Adipose tissue (tissue), 3 donors: ENCODE data around the gene SGSM2. TPM values are rescaled to one million over a fixed set of nuclear protein-coding genes. Genes with fewer than 3 reads are reported as not detected.

Experiments used
- H3K27ac ChIP-seq: one replicate; pipeline ENCODE4 v1.5.1; 2013; ENCODE audit warnings: low read depth, low read length
- WGBS, 3 donors: extraction: QIAGEN DNeasy Blood & Tissue Kit; methylation state at CpG; one replicate each; pipeline ENCODE4 v1.1.7; 2013; 5-methylcytosine and 5-hydroxymethylcytosine counted together
- polyA plus RNA-seq, 3 donors: library from polyadenylated mRNA; stranded (reverse); fragments of 200-250 nt; gene quantifications; one replicate each; pipeline ENCODE4 v1.2.3, GENCODE V29; 2013
- donor health status: healthy with polysubstance abuse.
- donor health status: Bipolar disorder and iron deficiency.
- donor health status: healthy.

The SGSM2 gene
- polyA plus RNA-seq, 3 donors = 22.0 to 72.3 (median 38.6) TPM

GRCh38 chr17:2392252-2393173 is 55.2 kb downstream of the SGSM2 start:
- H3K27ac ChIP-seq = peak overlapping the region; percentile 99
- WGBS, 3 donors = 0 to 1% (median 0%) methylated on average over 67 to 83 of the region's 83 CpGs

- peak overlapping the region; percentile 99 for H3K27ac ChIP-seq
- WGBS, 3 donors = 0 to 1% (median 1%) methylated on average over 55 to 99 of the region's 99 CpGs
Measured at GRCh38 chr17:2393174-2393953, 56.1 kb downstream of the SGSM2 start.

GRCh38 chr17:2393954-2394749 is 56.9 kb downstream of the SGSM2 start:
- WGBS, 3 donors = 19 to 32% (median 23%) methylated on average over 25 to 53 of the region's 53 CpGs

GRCh38 chr17:2394775-2395201 is 57.5 kb downstream of the SGSM2 start:
- peak overlapping the region; percentile 68 for H3K27ac ChIP-seq
- WGBS, 3 donors = 83 to 88% (median 86%) methylated on average over 14 to 16 of the region's 16 CpGs

More at GRCh38 chr17:2393954-2394749, 56.9 kb downstream of the SGSM2 start:
- peak overlapping the region; percentile 99 for H3K27ac ChIP-seq

DNA sequence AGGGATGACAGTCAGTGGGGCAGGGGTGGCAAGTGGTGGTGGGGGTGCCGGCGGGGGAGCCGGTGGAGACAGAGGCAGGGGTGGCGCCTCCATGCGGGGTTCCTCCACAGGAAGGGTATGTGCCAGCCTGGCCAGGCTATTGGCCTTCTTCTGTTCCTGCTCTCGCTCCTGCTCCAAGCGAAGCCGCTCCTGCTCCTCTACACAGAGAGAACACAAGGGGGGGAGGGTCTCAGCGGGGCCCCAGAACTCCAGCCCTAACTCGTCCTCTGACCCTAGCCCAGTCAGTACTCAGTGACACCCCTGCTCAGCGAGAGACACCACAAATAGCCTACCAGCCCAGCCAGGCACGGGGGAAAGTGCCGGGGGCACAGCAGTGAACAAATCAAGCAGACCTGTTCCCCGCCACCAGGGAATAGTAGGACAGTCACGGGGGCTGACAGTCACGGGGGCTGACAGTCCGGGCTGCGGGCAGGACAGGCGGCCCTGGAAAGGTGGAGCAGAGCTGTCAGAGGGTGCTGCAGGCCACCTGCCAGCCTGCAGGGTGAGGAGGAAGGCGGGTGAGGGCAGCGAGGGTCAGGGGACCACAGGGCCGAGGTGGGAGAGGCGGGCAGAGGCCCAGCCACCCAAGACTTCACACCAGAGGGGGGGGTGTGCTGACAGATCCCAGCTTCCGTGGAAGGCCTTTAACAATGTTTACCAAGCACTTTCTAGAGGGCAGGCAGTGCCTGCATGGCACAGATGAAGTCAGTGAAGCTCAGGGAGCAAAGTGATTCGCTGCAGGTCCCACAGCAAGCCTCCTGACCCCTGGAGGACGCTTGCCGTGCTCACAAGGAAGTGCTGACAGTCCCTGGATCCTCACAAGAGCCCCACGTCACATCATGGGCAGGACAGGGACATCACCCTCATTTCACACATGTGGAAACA is 58.2 kb downstream of the SGSM2 start:
- 71 to 77% (median 73%) methylated on average over 24 to 28 of the region's 28 CpGs for WGBS, 3 donors

GRCh38 chr17:2396192-2396567 is 58.9 kb downstream of the SGSM2 start:
- peak overlapping the region; percentile 98 for H3K27ac ChIP-seq
- WGBS, 3 donors = 47 to 48% (median 47%) methylated on average over 7 of the region's 7 CpGs

More for the DNA sequence above, 58.2 kb downstream of the SGSM2 start:
- H3K27ac ChIP-seq = peak overlapping the region; percentile 68

- WGBS, 3 donors = 1 to 7% (median 5%) methylated on average over 34 of the region's 34 CpGs
- peak overlapping the region; percentile 98 for H3K27ac ChIP-seq
Measured at GRCh38 chr17:2396568-2397246, 59.4 kb downstream of the SGSM2 start.

DNA sequence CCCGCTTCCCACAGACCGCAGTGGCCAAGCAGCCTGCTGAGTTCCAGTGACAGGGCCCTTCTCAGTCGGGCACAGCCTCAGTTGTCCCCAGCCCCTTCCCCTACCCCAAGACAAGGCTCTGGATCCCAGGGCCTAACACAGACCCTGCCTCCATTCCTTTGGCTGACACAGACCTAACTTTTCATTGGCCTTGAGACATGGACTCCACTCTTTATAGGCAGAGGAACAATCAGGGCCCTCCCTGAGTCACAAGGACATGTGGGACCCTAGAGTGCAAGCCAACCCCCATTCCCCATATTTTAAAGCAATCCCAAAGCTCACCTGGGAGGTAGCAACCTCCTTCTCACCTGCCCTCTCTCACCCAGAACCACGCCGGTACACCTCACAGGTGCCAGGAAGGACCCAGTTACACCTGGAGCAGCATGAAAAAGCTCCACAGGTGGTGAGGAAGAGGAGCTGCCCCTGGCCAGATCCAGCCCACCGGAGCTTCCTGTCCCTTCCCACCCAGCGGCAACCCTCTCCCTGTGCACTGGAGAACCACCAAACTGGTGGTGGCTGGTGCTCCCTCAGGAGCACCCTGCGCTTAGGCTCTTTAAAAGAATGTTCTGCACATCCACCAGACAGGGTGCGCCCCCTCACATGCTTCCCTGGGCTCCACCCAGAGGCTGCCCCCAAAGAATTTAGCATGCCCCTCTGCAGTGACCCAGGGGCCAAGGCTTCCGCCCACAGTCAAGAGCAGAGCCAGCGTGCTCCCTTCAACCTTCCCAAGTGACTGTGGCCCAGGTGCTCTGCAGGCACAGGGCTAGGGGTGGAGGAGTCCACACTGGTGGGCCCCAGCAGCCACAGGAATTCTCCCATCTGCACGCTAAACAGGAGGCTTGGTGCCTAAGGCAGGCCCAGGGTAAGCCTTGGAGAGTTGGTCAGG is 60.2 kb downstream of the SGSM2 start:
- peak overlapping the region; percentile 98 for H3K27ac ChIP-seq
- 65 to 67% (median 66%) methylated on average over 12 of the region's 12 CpGs for WGBS, 3 donors

GRCh38 chr17:2398182-2398581 is 60.9 kb downstream of the SGSM2 start:
- WGBS, 3 donors = 77 to 82% (median 79%) methylated on average over 10 of the region's 10 CpGs
- peak overlapping the region; percentile 98 for H3K27ac ChIP-seq

- 13 to 15% (median 13%) methylated on average over 43 to 55 of the region's 55 CpGs for WGBS, 3 donors
- peak overlapping the region; percentile 89 for H3K27ac ChIP-seq
Measured at GRCh38 chr17:2398655-2399571, 61.6 kb downstream of the SGSM2 start.

- WGBS, 3 donors = 0 to 1% (median 0%) methylated on average over 71 to 82 of the region's 82 CpGs
- H3K27ac ChIP-seq = peak overlapping the region; percentile 97
Measured at GRCh38 chr17:2399572-2400473, 62.5 kb downstream of the SGSM2 start.

DNA sequence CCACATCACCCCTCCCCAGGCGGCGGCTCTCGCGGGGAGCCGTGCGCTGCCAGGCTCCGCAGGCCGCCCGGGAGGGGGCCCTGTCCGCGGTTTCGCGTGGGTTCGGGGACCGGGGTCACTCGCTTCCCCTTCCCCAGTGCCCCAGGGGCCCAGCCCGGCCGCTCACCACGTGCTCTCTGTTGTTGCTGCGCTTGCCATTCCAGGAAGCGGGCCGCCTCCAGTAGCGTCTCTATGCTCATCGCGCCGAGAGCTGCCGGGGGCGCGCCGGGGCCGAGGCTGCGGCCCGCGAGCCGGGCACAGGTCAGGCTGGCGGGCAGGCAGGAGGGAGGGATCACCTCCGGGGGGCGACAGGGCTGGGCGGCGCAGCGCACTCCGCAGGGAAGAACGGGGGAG is 63.2 kb downstream of the SGSM2 start:
- 1% methylated on average over 38 to 43 of the region's 43 CpGs for WGBS, 3 donors
- H3K27ac ChIP-seq = peak overlapping the region; percentile 97

DNA sequence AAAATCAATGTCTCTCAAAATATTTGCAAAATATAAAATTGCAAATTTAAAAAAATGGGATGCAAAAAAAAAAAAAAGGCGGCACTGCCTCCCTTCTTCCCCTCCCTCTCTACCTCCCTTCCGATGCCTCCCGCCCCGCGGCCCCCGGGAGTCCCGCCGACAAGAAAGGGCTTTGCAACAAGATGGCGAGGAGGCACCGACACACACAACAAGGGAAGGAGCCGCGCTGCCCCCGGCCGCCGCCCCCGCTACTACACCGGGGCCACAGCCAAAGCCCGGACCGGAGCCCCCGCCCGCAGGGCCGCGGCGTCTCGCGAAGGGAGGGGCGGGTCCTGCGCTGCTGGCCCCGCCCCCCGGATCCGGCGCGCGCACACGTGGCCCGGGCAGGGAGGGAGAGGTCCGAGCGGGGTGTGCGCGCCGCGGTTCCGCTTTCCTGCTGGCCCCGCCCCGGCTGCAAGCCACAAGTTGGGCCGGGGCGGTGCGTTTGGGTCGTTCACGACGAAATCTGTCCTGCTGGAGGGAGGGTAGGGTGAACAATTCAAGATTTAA is 63.6 kb downstream of the SGSM2 start, which contains the start of gene MNT:
Gene MNT (minus strand): TSS at position 184 of the 549 bp plus-strand sequence. CDS start 348 bp downstream, outside the sequence.
- WGBS, 3 donors = 0 to 1% (median 0%) methylated on average over 41 to 50 of the region's 51 CpGs
- peak within 1 kb of the TSS; percentile 97 for H3K27ac ChIP-seq
